Measurements from ENCODE around the gene HHLA2.

HHLA2 gene

DNA sequence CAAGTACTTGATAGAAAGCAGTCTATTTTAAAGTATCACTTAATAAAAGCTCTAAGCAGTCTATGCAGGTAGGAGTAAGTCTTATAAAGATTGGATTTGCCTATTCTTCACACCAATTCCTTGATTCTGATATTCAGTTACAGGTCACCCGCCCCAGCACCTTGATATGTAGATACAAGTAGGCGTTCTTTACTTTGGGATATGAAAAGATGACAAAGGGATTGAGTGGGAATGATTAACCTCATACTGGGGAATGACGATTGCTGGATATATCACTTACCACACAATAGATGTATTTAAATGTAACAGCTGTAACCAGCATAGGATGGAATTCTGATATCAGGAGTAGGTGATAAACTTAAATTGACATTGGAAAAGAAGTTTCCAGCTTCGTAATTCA lies 47.1 kb downstream of the HHLA2 start:
- H2BK120ac ChIP-seq (ENCODE audit: low read depth, low read length) = no peak overlapping the region
- H3K4ac ChIP-seq (ENCODE audit: low read length) = no peak overlapping the region
- H3K18ac ChIP-seq (ENCODE audit: low read length) = no peak overlapping the region
- no peak overlapping the region for H3K14ac ChIP-seq (ENCODE audit: low read length)
- H3K4me3 ChIP-seq (ENCODE audit: low read length in 2 of 2) = no peak overlapping the region
- no peak overlapping the region for H2BK15ac ChIP-seq (ENCODE audit: low read length)
- no peak overlapping the region for H3K4me2 ChIP-seq (ENCODE audit: insufficient read depth, low read length, poor library complexity, severe bottlenecking)
- peaks cover 0 to 5% (median 0%) of the 10 kb centered on the region in 3 experiments for H3K27me3 ChIP-seq (ENCODE audit: control insufficient read depth in 3 of 3, insufficient read depth in 3 of 3, low read depth in 1 of 3, low read length in 3 of 3)
- H3K79me1 ChIP-seq (ENCODE audit: low read depth, low read length) = no peaks in the 10 kb centered on the region
- no peaks in the 10 kb centered on the region for H3K36me3 ChIP-seq (replicated peaks in 1 of 2; ENCODE audit: control insufficient read depth in 2 of 2, insufficient read depth in 2 of 2, low read length in 2 of 2)
- H3K23ac ChIP-seq (ENCODE audit: low read depth, low read length, poor library complexity) = no peak overlapping the region
- no peak overlapping the region for H4K91ac ChIP-seq (ENCODE audit: low read depth, low read length, poor library complexity)
- H3K4me1 ChIP-seq (ENCODE audit: control insufficient read depth in 2 of 2, insufficient read depth in 1 of 2, low read depth in 1 of 2, low read length in 2 of 2) = peaks cover 9 to 15% of the 10 kb centered on the region in 2 donors
- no peak for DNase-seq (ENCODE audit: low spot score)
- H2AK5ac ChIP-seq (ENCODE audit: low read depth, low read length) = no peak overlapping the region
- no peak overlapping the region for H2BK12ac ChIP-seq (ENCODE audit: low read length)
- no peak overlapping the region for H4K8ac ChIP-seq (ENCODE audit: low read depth, low read length)
- no CpG with 5 or more reads among the region's 4 CpGs for WGBS, 2 donors (ENCODE audit: extremely low coverage in 2 of 2, insufficient read length in 2 of 2, insufficient replicate concordance in 1 of 2)
- no peak overlapping the region for H2BK5ac ChIP-seq (ENCODE audit: low read length)
- no peak overlapping the region for H2AFZ ChIP-seq (ENCODE audit: low read length)
- no peak overlapping the region for H3K9ac ChIP-seq (ENCODE audit: low read depth, low read length, poor library complexity)
- no peaks in the 10 kb centered on the region for H3K9me3 ChIP-seq (replicated peaks in 1 of 2; ENCODE audit: control insufficient read depth in 2 of 2, insufficient read depth in 1 of 2, low read depth in 1 of 2, low read length in 2 of 2)
- H3K27ac ChIP-seq (replicated peaks; ENCODE audit: low read length) = no peak overlapping the region

DNA sequence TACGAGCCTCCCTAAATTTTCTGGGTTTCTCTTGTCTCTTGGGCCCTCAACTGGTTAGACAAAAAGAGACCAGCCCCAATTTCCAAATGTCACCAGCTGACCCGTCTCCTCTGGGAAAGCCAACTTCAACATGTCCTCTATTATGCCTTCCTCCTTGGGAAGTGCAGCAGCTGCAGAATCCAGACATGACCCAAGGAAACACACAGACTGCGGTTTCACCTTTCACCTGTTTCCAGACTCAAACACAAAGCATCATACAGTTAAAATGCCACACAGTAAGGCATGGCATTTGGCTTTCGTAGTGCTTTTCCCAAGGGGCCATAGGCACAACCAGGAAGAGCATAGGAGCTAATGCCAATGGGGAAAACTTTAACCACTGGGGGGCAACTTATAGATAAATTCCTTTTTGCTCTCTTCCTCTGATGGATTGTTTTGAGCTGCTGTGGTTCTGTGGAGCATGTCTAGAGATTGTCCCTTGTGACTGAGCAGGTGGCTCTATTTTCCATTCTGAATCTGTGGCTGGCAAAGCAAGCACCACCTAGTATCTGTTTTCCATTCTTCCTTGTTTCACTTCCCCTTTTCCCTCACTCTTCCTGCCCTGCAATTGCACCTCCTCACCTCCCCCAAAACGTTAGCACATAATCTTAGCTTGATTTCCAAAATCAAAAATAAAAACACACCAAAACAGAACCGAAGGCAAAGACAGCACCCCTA lies 49.3 kb downstream of the HHLA2 start:
- H3K9ac ChIP-seq (ENCODE audit: low read depth, low read length, poor library complexity) = no peak overlapping the region
- H2BK5ac ChIP-seq (ENCODE audit: low read length) = no peak overlapping the region
- no peak overlapping the region for H3K27ac ChIP-seq (replicated peaks; ENCODE audit: low read length)
- peak overlapping the region; percentile 32 for H2AFZ ChIP-seq (ENCODE audit: low read length)
- no peak overlapping the region for H3K14ac ChIP-seq (ENCODE audit: low read length)
- no peak for DNase-seq (ENCODE audit: low spot score)
- no peaks in the 10 kb centered on the region for H3K36me3 ChIP-seq (replicated peaks in 1 of 2; ENCODE audit: control insufficient read depth in 2 of 2, insufficient read depth in 2 of 2, low read length in 2 of 2)
- H3K18ac ChIP-seq (ENCODE audit: low read length) = no peak overlapping the region
- H3K79me1 ChIP-seq (ENCODE audit: low read depth, low read length) = no peaks in the 10 kb centered on the region
- H3K4me3 ChIP-seq (ENCODE audit: low read length in 2 of 2) = no peak overlapping the region
- no peak overlapping the region for H2BK12ac ChIP-seq (ENCODE audit: low read length)
- no peak overlapping the region for H3K4me2 ChIP-seq (ENCODE audit: insufficient read depth, low read length, poor library complexity, severe bottlenecking)
- H2BK120ac ChIP-seq (ENCODE audit: low read depth, low read length) = no peak overlapping the region
- no peak overlapping the region for H2BK15ac ChIP-seq (ENCODE audit: low read length)
- H4K91ac ChIP-seq (ENCODE audit: low read depth, low read length, poor library complexity) = no peak overlapping the region
- H4K8ac ChIP-seq (ENCODE audit: low read depth, low read length) = no peak overlapping the region
- H3K9me3 ChIP-seq (replicated peaks in 1 of 2; ENCODE audit: control insufficient read depth in 2 of 2, insufficient read depth in 1 of 2, low read depth in 1 of 2, low read length in 2 of 2) = no peaks in the 10 kb centered on the region
- H3K23ac ChIP-seq (ENCODE audit: low read depth, low read length, poor library complexity) = no peak overlapping the region
- no peak overlapping the region for H2AK5ac ChIP-seq (ENCODE audit: low read depth, low read length)
- peaks cover 9 to 15% of the 10 kb centered on the region in 2 donors for H3K4me1 ChIP-seq (ENCODE audit: control insufficient read depth in 2 of 2, insufficient read depth in 1 of 2, low read depth in 1 of 2, low read length in 2 of 2)
- WGBS, 2 donors (ENCODE audit: extremely low coverage in 2 of 2, insufficient read length in 2 of 2, insufficient replicate concordance in 1 of 2) = no CpG with 5 or more reads among the region's 6 CpGs
- H3K4ac ChIP-seq (ENCODE audit: low read length) = no peak overlapping the region
- no peaks in the 10 kb centered on the region for H3K27me3 ChIP-seq (ENCODE audit: control insufficient read depth in 3 of 3, insufficient read depth in 3 of 3, low read depth in 1 of 3, low read length in 3 of 3)

DNA sequence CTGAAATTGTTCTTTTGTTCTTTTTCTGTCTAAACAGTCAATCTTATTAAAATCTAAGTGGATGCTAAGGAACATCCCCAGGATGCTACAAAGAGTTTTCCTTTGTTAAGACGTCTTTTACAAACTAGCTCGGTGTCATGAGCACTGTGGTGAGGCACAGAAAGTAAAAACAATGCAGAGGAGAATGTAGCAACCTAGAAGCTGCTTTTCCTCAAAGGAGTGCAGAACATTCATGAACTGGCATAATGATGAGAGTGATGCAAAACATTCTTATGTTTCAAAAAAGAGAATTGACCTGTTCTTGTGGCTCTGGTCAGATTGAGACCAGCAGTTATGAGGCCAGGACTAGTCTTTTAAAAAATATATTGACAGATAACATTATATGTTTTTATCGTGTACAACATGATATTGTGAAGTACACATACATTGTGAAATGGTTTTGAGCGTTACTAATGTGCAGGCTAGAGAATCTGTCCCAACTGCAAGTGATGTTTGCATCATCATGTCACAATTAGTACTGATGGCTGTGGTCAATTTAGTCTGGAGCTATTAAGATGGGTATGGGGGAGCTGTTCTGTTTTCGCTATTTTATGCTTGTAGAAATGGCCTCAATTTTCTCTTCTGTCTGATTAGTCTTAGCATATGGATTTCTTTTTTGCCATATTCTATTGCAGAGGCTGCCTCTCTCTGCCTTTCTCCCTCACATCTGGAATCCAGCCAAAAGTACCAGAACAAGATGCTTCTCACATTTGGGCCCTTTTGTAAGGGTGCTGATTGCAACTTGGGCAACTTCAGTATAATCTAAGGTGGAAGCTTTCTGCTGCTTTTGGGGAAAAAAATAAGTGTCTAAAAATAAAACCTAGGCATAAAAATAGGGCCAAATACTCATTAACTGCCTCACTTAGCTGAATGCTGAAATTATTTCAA lies 50.2 kb downstream of the HHLA2 start:
- no peaks in the 10 kb centered on the region for H3K79me1 ChIP-seq (ENCODE audit: low read depth, low read length)
- no peaks in the 10 kb centered on the region for H3K27me3 ChIP-seq (ENCODE audit: control insufficient read depth in 3 of 3, insufficient read depth in 3 of 3, low read depth in 1 of 3, low read length in 3 of 3)
- no peak overlapping the region for H4K8ac ChIP-seq (ENCODE audit: low read depth, low read length)
- no peak overlapping the region for H3K23ac ChIP-seq (ENCODE audit: low read depth, low read length, poor library complexity)
- no peak overlapping the region for H2AK5ac ChIP-seq (ENCODE audit: low read depth, low read length)
- H3K9ac ChIP-seq (ENCODE audit: low read depth, low read length, poor library complexity) = no peak overlapping the region
- no peak overlapping the region for H2BK12ac ChIP-seq (ENCODE audit: low read length)
- no peak overlapping the region for H2BK120ac ChIP-seq (ENCODE audit: low read depth, low read length)
- H2BK5ac ChIP-seq (ENCODE audit: low read length) = no peak overlapping the region
- no peak overlapping the region for H2BK15ac ChIP-seq (ENCODE audit: low read length)
- no peak overlapping the region for H3K4me3 ChIP-seq (ENCODE audit: low read length in 2 of 2)
- H3K4me1 ChIP-seq (ENCODE audit: control insufficient read depth in 2 of 2, insufficient read depth in 1 of 2, low read depth in 1 of 2, low read length in 2 of 2) = peaks cover 9 to 15% of the 10 kb centered on the region in 2 donors
- H2AFZ ChIP-seq (ENCODE audit: low read length) = peak overlapping the region; percentile 32
- H3K9me3 ChIP-seq (replicated peaks in 1 of 2; ENCODE audit: control insufficient read depth in 2 of 2, insufficient read depth in 1 of 2, low read depth in 1 of 2, low read length in 2 of 2) = no peaks in the 10 kb centered on the region
- no peak overlapping the region for H3K4ac ChIP-seq (ENCODE audit: low read length)
- no CpG with 5 or more reads among the region's 5 CpGs for WGBS, 2 donors (ENCODE audit: extremely low coverage in 2 of 2, insufficient read length in 2 of 2, insufficient replicate concordance in 1 of 2)
- no peak overlapping the region for H3K14ac ChIP-seq (ENCODE audit: low read length)
- peak; percentile 14 for DNase-seq (ENCODE audit: low spot score)
- no peak overlapping the region for H3K4me2 ChIP-seq (ENCODE audit: insufficient read depth, low read length, poor library complexity, severe bottlenecking)
- H3K18ac ChIP-seq (ENCODE audit: low read length) = no peak overlapping the region
- H4K91ac ChIP-seq (ENCODE audit: low read depth, low read length, poor library complexity) = no peak overlapping the region
- H3K27ac ChIP-seq (replicated peaks; ENCODE audit: low read length) = no peak overlapping the region
- no peaks in the 10 kb centered on the region for H3K36me3 ChIP-seq (replicated peaks in 1 of 2; ENCODE audit: control insufficient read depth in 2 of 2, insufficient read depth in 2 of 2, low read length in 2 of 2)

DNA sequence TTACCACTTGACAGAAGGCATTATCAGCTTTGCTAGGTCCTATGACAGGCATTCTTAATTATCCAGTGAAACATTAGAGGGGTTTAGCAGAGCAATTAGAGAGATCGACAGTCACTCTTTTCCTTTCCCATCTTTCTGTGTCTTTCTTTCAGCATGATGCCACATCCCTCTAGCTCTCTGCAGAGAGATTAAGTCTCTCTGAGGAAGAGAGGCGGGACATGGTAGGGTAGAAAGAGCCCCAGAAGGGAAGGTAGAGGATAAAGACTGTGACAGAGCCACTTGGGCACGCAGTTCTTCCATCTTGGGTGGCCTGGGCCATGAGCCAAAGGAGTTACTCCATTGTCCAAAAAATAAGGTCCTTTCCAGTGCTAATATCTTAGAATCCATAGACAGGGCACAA lies 55.8 kb downstream of the HHLA2 start:
- DNase-seq (ENCODE audit: low spot score) = no peak
- Histone ChIP-seq H2BK5ac (ENCODE audit: low read length) (no peak overlapping the region), H3K9ac (ENCODE audit: low read depth, low read length, poor library complexity) (no peak overlapping the region), H3K9me3 (replicated peaks in 1 of 2; ENCODE audit: control insufficient read depth in 2 of 2, insufficient read depth in 1 of 2, low read depth in 1 of 2, low read length in 2 of 2) (no peaks in the 10 kb centered on the region), H2BK12ac (ENCODE audit: low read length) (no peak overlapping the region), H3K14ac (ENCODE audit: low read length) (no peak overlapping the region), H3K27ac (replicated peaks; ENCODE audit: low read length) (no peak overlapping the region), H2AK5ac (ENCODE audit: low read depth, low read length) (no peak overlapping the region), H3K4me1 (ENCODE audit: control insufficient read depth in 2 of 2, insufficient read depth in 1 of 2, low read depth in 1 of 2, low read length in 2 of 2) (peaks cover 0 to 2% of the 10 kb centered on the region in 2 donors), H3K4ac (ENCODE audit: low read length) (no peak overlapping the region), H3K79me1 (ENCODE audit: low read depth, low read length) (no peaks in the 10 kb centered on the region), H3K36me3 (replicated peaks in 1 of 2; ENCODE audit: control insufficient read depth in 2 of 2, insufficient read depth in 2 of 2, low read length in 2 of 2) (no peaks in the 10 kb centered on the region), H3K23ac (ENCODE audit: low read depth, low read length, poor library complexity) (no peak overlapping the region), H3K18ac (ENCODE audit: low read length) (no peak overlapping the region), H4K91ac (ENCODE audit: low read depth, low read length, poor library complexity) (no peak overlapping the region), H4K8ac (ENCODE audit: low read depth, low read length) (no peak overlapping the region), H3K4me2 (ENCODE audit: insufficient read depth, low read length, poor library complexity, severe bottlenecking) (no peak overlapping the region), H2BK15ac (ENCODE audit: low read length) (no peak overlapping the region), H3K4me3 (ENCODE audit: low read length in 2 of 2) (no peak overlapping the region), H2AFZ (ENCODE audit: low read length) (no peak overlapping the region), H3K27me3 (ENCODE audit: control insufficient read depth in 3 of 3, insufficient read depth in 3 of 3, low read depth in 1 of 3, low read length in 3 of 3) (peaks cover 0 to 4% (median 0%) of the 10 kb centered on the region in 3 experiments), H2BK120ac (ENCODE audit: low read depth, low read length) (no peak overlapping the region)
- WGBS, 2 donors (ENCODE audit: extremely low coverage in 2 of 2, insufficient read length in 2 of 2, insufficient replicate concordance in 1 of 2) = no CpG with 5 or more reads among the region's 3 CpGs

Measured in neuronal stem cell (in vitro differentiated cells).